OCI-LY7 (cell line): ENCODE data around the gene CD69.

Source experiments
- EZH2phosphoT487 ChIP-seq: fragments of 200-600 bp; sonication (generic); IDR thresholded peaks from 2 replicates; pipeline ENCODE4 v1.6.1; 2018; ENCODE audit warnings: low read depth, borderline replicate concordance, mild to moderate bottlenecking, mixed run types, antibody characterized with exemption, low read length, moderate library complexity, mixed read lengths
- TF ChIP-seq, protein P1 (sequence below): fragments of 200-600 bp; sonication (generic); conservative IDR thresholded peaks from 2 replicates; pipeline ENCODE4 v1.5.1; 2014; ENCODE audit warnings: mild to moderate bottlenecking, antibody characterized with exemption, low read length, moderate library complexity, mixed read lengths

DNA sequence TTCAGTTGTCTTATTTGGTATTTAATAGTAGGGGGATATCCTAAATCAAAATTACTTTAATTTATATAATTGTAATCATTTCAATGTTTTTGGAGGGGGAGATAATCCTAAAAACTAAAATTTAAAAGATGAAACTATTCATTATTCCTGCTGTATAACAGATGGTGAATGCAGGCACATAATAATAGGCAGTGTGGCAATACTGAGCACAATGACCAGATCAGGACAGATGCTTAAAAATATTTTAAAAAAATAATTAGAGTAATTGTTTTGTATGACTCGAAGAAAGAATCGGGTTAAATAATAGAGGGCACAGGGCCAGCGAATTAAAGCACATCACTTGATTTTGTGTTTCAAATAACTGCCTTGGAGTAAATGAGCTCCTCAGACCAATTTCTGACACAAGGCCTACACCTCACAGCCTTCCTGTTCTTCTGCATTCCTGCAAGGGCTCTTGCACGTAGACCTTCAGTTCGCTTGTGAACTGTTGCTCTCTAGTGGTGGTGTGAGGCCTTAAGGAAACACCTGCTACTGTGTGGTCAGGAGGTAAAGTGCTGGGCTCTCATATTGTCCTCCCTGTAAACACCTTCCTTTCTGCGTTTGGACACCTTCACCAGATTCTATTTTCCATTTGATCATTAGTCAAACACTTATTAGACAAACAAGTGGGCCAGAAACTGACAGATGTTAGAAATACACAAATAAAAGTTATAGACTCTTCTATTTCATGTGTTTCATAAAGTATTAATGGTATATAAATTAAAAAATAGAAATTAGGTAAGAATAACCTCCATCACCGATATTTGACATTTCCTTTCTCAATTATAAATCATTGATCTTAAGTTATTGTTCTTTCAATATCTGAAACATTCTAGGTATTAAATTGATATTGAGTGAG is 37.3 kb upstream of the CD69 start:
- TF ChIP-seq, protein P1, sequence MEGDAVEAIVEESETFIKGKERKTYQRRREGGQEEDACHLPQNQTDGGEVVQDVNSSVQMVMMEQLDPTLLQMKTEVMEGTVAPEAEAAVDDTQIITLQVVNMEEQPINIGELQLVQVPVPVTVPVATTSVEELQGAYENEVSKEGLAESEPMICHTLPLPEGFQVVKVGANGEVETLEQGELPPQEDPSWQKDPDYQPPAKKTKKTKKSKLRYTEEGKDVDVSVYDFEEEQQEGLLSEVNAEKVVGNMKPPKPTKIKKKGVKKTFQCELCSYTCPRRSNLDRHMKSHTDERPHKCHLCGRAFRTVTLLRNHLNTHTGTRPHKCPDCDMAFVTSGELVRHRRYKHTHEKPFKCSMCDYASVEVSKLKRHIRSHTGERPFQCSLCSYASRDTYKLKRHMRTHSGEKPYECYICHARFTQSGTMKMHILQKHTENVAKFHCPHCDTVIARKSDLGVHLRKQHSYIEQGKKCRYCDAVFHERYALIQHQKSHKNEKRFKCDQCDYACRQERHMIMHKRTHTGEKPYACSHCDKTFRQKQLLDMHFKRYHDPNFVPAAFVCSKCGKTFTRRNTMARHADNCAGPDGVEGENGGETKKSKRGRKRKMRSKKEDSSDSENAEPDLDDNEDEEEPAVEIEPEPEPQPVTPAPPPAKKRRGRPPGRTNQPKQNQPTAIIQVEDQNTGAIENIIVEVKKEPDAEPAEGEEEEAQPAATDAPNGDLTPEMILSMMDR, result peak; percentile 91
- TF ChIP-seq EZH2phosphoT487, result no peak
